Calu3 (cell line): ENCODE data around the gene PVALEF. TPM values are rescaled to one million over a fixed set of nuclear protein-coding genes. Genes with fewer than 3 reads are reported as not detected.
A peak's percentile ranks its signal among the peaks of the same experiment; 100 is the strongest.

Experiments
- BruUV-seq: library from RNA; stranded (reverse); fragments of 400-500 nt; replicated peaks from 2 replicates; lab custom pipeline; 2021; lab: Mats Ljungman, UMichigan
- CTCF ChIA-PET: fragments of 300-600 bp; sonication (Branson Sonifier 250); formaldehyde crosslinking; loops from one replicate; lab custom pipeline; 2022; ENCODE audit warnings: antibody characterized with exemption; lab: Charles Lee
- DNase-seq: peaks from one replicate; pipeline ENCODE4 v3.0.0; 2022
- H3K27ac Mint-ChIP-seq: one replicate; pipeline ENCODE4 v1.8.0; 2022; ENCODE audit warnings: mixed read lengths; ENCODE audit not compliant: unreplicated experiment
- H3K27me3 Mint-ChIP-seq: one replicate; pipeline ENCODE4 v1.8.0; 2022; ENCODE audit warnings: mixed read lengths; ENCODE audit not compliant: unreplicated experiment
- H3K36me3 Mint-ChIP-seq: one replicate; pipeline ENCODE4 v1.8.0; 2022; ENCODE audit warnings: mild to moderate bottlenecking, moderate library complexity, mixed read lengths; ENCODE audit not compliant: insufficient read depth, unreplicated experiment
- H3K4me1 Mint-ChIP-seq: one replicate; pipeline ENCODE4 v1.8.0; 2022; ENCODE audit warnings: mild to moderate bottlenecking, low read depth, mixed read lengths; ENCODE audit not compliant: unreplicated experiment
- H3K4me3 Mint-ChIP-seq: one replicate; pipeline ENCODE4 v1.8.0; 2022; ENCODE audit warnings: mild to moderate bottlenecking, low read depth, moderate library complexity, mixed read lengths; ENCODE audit not compliant: unreplicated experiment
- H3K9me3 Mint-ChIP-seq: one replicate; pipeline ENCODE4 v1.8.0; 2022; ENCODE audit warnings: low read depth, mixed read lengths; ENCODE audit not compliant: unreplicated experiment
- intact Hi-C: fragments of 100-400 bp; cut with micrococcal nuclease; formaldehyde crosslinking; loops from one replicate; pipeline ENCODE4 v1.10.0; 2022; ENCODE audit not compliant: unreplicated experiment
- total RNA-seq: library from RNA; stranded (reverse); gene quantifications from 2 replicates; pipeline ENCODE4 v1.2.3, GENCODE V29; 2022
- TF ChIP-seq, protein P1 (sequence below): fragments of 200-600 bp; IDR thresholded peaks from one replicate; pipeline ENCODE4 v1.8.0; 2022; ENCODE audit warnings: antibody characterized with exemption; ENCODE audit not compliant: unreplicated experiment

PVALEF gene
- total RNA-seq, 1 experiment from 2014 or later = not detected

DNA sequence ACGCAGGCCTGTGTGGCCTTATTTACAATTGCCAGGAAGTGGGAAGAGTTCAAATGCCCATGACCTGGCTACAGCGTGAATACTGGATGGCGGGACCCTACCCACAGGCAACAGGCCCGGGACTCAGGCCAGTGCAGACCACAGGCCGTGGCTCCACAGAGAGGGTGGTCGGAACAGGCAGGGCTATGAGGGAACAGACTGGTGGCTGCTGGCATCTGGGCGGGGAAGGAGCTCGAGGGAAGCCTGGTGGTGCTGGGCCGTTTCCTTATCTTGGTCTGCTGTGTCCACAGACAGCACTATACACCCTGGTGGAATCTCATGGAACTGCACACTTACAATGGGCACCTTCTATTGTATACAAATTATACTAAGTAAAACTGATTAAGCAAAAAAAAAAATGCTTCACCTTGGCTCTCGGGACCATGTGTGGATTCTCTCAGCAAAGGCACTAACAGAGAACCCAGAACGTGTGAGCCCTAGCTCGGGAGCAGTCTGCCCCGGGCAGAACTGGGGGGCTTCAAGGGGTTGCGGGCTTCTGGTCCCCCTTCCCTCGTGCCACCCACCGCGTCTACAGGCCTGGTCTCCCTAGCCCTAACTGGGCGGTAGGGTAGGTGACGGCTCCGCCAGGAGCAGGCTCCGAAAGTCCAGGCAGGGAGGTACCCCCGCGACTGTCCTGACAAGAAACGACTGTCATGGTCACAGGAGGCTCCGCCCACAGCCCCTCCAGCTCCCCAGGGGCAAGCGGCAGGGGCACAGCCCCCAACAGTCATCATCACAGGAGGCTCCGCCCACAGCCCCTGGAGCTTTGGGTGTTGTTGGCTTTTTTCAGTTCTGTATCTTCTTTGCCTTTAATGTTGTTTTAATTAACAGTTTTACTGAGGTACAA, 35.6 kb downstream of the PVALEF start:
- Mint-ChIP-seq H3K9me3 (no peaks in the 10 kb centered on the region), H3K36me3 (peaks cover 7% of the 10 kb centered on the region), H3K27ac (no peak overlapping the region), H3K4me1 (no peaks in the 10 kb centered on the region), H3K4me3 (no peak overlapping the region), H3K27me3 (no peaks in the 10 kb centered on the region)
- no TSS peak for BruUV-seq
- DNase-seq = peak; percentile 73
- TF ChIP-seq, protein P1, sequence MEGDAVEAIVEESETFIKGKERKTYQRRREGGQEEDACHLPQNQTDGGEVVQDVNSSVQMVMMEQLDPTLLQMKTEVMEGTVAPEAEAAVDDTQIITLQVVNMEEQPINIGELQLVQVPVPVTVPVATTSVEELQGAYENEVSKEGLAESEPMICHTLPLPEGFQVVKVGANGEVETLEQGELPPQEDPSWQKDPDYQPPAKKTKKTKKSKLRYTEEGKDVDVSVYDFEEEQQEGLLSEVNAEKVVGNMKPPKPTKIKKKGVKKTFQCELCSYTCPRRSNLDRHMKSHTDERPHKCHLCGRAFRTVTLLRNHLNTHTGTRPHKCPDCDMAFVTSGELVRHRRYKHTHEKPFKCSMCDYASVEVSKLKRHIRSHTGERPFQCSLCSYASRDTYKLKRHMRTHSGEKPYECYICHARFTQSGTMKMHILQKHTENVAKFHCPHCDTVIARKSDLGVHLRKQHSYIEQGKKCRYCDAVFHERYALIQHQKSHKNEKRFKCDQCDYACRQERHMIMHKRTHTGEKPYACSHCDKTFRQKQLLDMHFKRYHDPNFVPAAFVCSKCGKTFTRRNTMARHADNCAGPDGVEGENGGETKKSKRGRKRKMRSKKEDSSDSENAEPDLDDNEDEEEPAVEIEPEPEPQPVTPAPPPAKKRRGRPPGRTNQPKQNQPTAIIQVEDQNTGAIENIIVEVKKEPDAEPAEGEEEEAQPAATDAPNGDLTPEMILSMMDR = no peak
- intact Hi-C loops = no loop called here
- CTCF ChIA-PET = interaction anchor here (0.6 to 1.0 kb wide), 8 partner anchors 8 to 362 kb away, joined by 3 to 4 read pairs (median 3); no protein-coding TSS in a partner anchor

DNA sequence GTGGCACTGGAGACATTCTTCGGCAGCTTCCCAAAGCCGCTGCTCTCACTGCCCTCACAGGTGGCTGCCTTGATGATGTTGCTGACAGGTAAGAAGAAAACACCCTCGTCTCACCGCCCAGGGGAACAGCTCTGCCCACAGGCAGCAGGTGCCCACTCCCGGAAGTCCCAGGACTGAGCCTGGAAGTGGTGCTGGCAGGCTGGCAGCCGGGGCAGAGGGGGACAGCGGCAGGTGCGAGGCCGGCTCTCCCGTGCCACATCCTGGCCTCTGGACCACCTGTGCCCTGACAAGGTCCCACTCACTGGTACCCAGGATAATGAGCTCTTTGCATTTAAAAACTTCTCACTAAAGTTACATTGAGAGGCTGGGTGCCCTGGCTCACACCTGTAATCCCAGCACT, 37.0 kb downstream of the PVALEF start:
- H3K4me1 Mint-ChIP-seq = no peaks in the 10 kb centered on the region
- intact Hi-C loops = no loop called here
- TF ChIP-seq, protein P1 = no peak
- no peak overlapping the region for H3K4me3 Mint-ChIP-seq
- BruUV-seq = no TSS peak
- H3K27ac Mint-ChIP-seq = no peak overlapping the region
- H3K27me3 Mint-ChIP-seq = no peaks in the 10 kb centered on the region
- DNase-seq = no peak
- CTCF ChIA-PET = no interaction called here
- H3K36me3 Mint-ChIP-seq = peaks cover 21% of the 10 kb centered on the region
- H3K9me3 Mint-ChIP-seq = no peaks in the 10 kb centered on the region

DNA sequence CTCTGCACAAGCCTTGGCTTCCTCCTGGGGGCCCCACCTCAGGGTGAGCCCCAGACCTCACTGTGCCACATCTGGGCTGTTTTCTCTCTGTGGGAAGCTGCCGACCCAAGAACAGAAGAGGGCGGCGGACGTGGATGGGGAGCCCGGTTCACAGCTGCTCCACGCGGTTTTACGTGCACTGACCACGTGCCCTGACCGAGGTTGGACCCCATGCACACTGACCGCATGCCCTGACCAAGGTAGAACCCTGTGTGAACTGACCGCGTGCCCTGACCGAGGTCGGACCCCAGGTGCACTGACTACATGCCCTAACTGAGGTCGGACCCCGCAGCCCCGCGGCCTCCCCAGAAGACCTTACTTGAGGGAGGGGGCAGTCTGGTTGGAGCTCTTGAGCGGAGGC, 37.8 kb downstream of the PVALEF start:
- no peak for DNase-seq
- no peaks in the 10 kb centered on the region for H3K4me1 Mint-ChIP-seq
- TF ChIP-seq, protein P1 = no peak
- H3K36me3 Mint-ChIP-seq = peaks cover 21% of the 10 kb centered on the region
- H3K4me3 Mint-ChIP-seq = no peak overlapping the region
- no peaks in the 10 kb centered on the region for H3K27me3 Mint-ChIP-seq
- BruUV-seq = no TSS peak
- no peak overlapping the region for H3K27ac Mint-ChIP-seq
- intact Hi-C loops = no loop called here
- H3K9me3 Mint-ChIP-seq = no peaks in the 10 kb centered on the region
- CTCF ChIA-PET = no interaction called here

DNA sequence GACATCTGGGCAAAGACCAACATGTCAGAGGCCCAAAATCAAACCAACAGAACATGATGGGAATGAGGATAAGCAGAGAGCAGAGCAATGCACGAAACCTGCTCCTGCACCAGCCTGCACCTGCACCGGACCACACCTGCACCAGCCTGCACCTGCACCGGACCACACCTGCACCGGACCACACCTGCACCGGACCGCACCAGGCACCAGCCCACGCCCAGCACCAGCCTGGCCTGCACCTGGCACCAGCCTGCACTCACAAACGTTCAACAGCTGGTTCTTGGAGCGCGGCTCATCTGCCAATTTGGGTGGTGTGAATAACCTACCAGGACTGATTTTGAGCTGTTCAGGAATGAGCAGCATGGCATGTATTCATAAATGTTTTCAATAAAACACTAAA, 39.3 kb downstream of the PVALEF start:
- DNase-seq = no peak
- intact Hi-C loops = no loop called here
- Mint-ChIP-seq H3K9me3 (no peaks in the 10 kb centered on the region), H3K36me3 (peaks cover 21% of the 10 kb centered on the region), H3K27ac (no peak overlapping the region), H3K27me3 (no peaks in the 10 kb centered on the region), H3K4me1 (no peaks in the 10 kb centered on the region), H3K4me3 (no peak overlapping the region)
- CTCF ChIA-PET = no interaction called here
- TF ChIP-seq, protein P1 = no peak
- no TSS peak for BruUV-seq
